MM.1S (cell line): Measurements from ENCODE around the gene OR8B2.
A peak's percentile ranks its signal among the peaks of the same experiment; 100 is the strongest.
"Not testable (repeated sequence)": the region's sequence is repeated elsewhere in the genome, so short reads cannot be mapped to it uniquely, and the experiment has no call there.

ENCODE experiments used
- DNase-seq: peaks from one replicate; pipeline ENCODE4 v3.0.0-alpha.2; 2015
- H2AFZ ChIP-seq: fragments of 300-600 bp; sonication (generic); 2 replicates; pipeline ENCODE4 v1.6.0; 2016; ENCODE audit warnings: antibody characterized with exemption, low read length
- H3F3A ChIP-seq: fragments of 300-600 bp; sonication (generic); 2 replicates; pipeline ENCODE4 v1.6.1; 2016; ENCODE audit warnings: mild to moderate bottlenecking, antibody characterized with exemption, low read length, moderate library complexity, mixed read lengths; ENCODE audit not compliant: insufficient read depth
- H3K27ac ChIP-seq: fragments of 300-600 bp; sonication (generic); 2 replicates; pipeline ENCODE4 v1.5.1; 2016; ENCODE audit warnings: mild to moderate bottlenecking, low read length
- H3K27me3 ChIP-seq: fragments of 300-600 bp; sonication (generic); replicated peaks from 2 replicates; pipeline ENCODE4 v1.6.0; 2016; ENCODE audit warnings: low read length; ENCODE audit not compliant: insufficient read depth
- H3K36me3 ChIP-seq: fragments of 300-600 bp; sonication (generic); replicated peaks from 2 replicates; pipeline ENCODE4 v1.6.1; 2016; ENCODE audit warnings: mild to moderate bottlenecking, low read length, mixed read lengths; ENCODE audit not compliant: insufficient read depth
- H3K4me1 ChIP-seq: fragments of 300-600 bp; sonication (generic); 2 replicates; pipeline ENCODE4 v1.6.1; 2016; ENCODE audit warnings: low read length, mixed read lengths
- H3K4me2 ChIP-seq: fragments of 300-600 bp; sonication (generic); 2 replicates; pipeline ENCODE4 v1.6.0; 2016; ENCODE audit warnings: low read depth, low read length
- H3K4me3 ChIP-seq: fragments of 300-600 bp; sonication (generic); 2 replicates; pipeline ENCODE4 v1.5.1; 2016; ENCODE audit warnings: low read length, mixed read lengths
- H3K79me2 ChIP-seq: fragments of 300-600 bp; sonication (generic); 2 replicates; pipeline ENCODE4 v1.6.1; 2016; ENCODE audit warnings: mixed run types, low read length, mixed read lengths
- H3K9ac ChIP-seq: fragments of 300-600 bp; sonication (generic); 2 replicates; pipeline ENCODE4 v1.6.1; 2016; ENCODE audit warnings: low read length, mixed read lengths
- H3K9me2 ChIP-seq: fragments of 300-600 bp; sonication (generic); replicated peaks from 2 replicates; pipeline ENCODE4 v1.6.1; 2016; ENCODE audit warnings: mild to moderate bottlenecking, low read length, mixed read lengths; ENCODE audit not compliant: insufficient read depth
- H3K9me3 ChIP-seq: fragments of 300-600 bp; sonication (generic); replicated peaks from 2 replicates; pipeline ENCODE4 v1.6.1; 2016; ENCODE audit warnings: mild to moderate bottlenecking, low read length, mixed read lengths; ENCODE audit not compliant: insufficient read depth
- H4K20me1 ChIP-seq: fragments of 300-600 bp; sonication (generic); 2 replicates; pipeline ENCODE4 v1.6.1; 2016; ENCODE audit warnings: mild to moderate bottlenecking, low read length, moderate library complexity, mixed read lengths; ENCODE audit not compliant: insufficient read depth
- CTCF ChIP-seq: fragments of 300-600 bp; sonication (generic); IDR thresholded peaks from 2 replicates; pipeline ENCODE4 v1.5.1; 2016; ENCODE audit warnings: antibody characterized with exemption, low read length, mixed read lengths
- EZH2 ChIP-seq: fragments of 300-600 bp; sonication (generic); optimal IDR thresholded peaks from 2 replicates; pipeline ENCODE3; 2017; ENCODE audit warnings: low read depth, mild to moderate bottlenecking, antibody characterized with exemption, low read length, mixed read lengths
- EZH2phosphoT487 ChIP-seq: fragments of 300-600 bp; sonication (generic); IDR thresholded peaks from 2 replicates; pipeline ENCODE4 v1.6.1; 2018; ENCODE audit warnings: antibody characterized with exemption, low read length

OR8B2 gene

GRCh38 chr11:124405581-124405980, 21.3 kb upstream of the OR8B2 start:
- Histone ChIP-seq H3K27me3 (no peaks in the 10 kb centered on the region), H3K9ac (no peak overlapping the region), H3K27ac (no peak overlapping the region), H2AFZ (no peak overlapping the region), H3K4me3 (no peak overlapping the region), H4K20me1 (no peaks in the 10 kb centered on the region), H3K4me2 (no peak overlapping the region), H3K9me3 (no peaks in the 10 kb centered on the region), H3K36me3 (no peaks in the 10 kb centered on the region), H3K79me2 (no peaks in the 10 kb centered on the region), H3K4me1 (no peaks in the 10 kb centered on the region), H3F3A (no peaks in the 10 kb centered on the region), H3K9me2 (no peaks in the 10 kb centered on the region)
- TF ChIP-seq EZH2 (no peak), EZH2phosphoT487 (no peak), CTCF (no peak)
- DNase-seq = no peak

- not testable (repeated sequence) for H3K9ac ChIP-seq, H3K27me3 ChIP-seq, H3F3A ChIP-seq, H2AFZ ChIP-seq, H4K20me1 ChIP-seq, H3K36me3 ChIP-seq, H3K4me3 ChIP-seq, H3K9me3 ChIP-seq, H3K4me1 ChIP-seq, H3K4me2 ChIP-seq, DNase-seq, H3K9me2 ChIP-seq, H3K27ac ChIP-seq, H3K79me2 ChIP-seq
Observed at GRCh38 chr11:124403186-124403585, 18.9 kb upstream of the OR8B2 start.

GRCh38 chr11:124402326-124402922, 18.1 kb upstream of the OR8B2 start:
- Histone ChIP-seq H3K4me3 (no peak overlapping the region), H3K27me3 (no peaks in the 10 kb centered on the region), H3K4me1 (no peaks in the 10 kb centered on the region), H3K79me2 (no peaks in the 10 kb centered on the region), H2AFZ (no peak overlapping the region), H3K9me3 (no peaks in the 10 kb centered on the region), H3F3A (no peaks in the 10 kb centered on the region), H3K4me2 (no peak overlapping the region), H3K36me3 (no peaks in the 10 kb centered on the region), H3K9ac (no peak overlapping the region), H3K27ac (no peak overlapping the region), H3K9me2 (no peaks in the 10 kb centered on the region), H4K20me1 (no peaks in the 10 kb centered on the region)
- DNase-seq = peak; percentile 64
- peak; percentile 78 for TF ChIP-seq CTCF
- TF ChIP-seq EZH2phosphoT487 = no peak

- Histone ChIP-seq H3K79me2 (no peaks in the 10 kb centered on the region), H3K4me1 (no peaks in the 10 kb centered on the region), H3K27me3 (no peaks in the 10 kb centered on the region), H3K9ac (no peak within 1 kb of the TSS), H3K9me3 (no peaks in the 10 kb centered on the region), H3K9me2 (no peaks in the 10 kb centered on the region), H3K27ac (no peak within 1 kb of the TSS), H3F3A (no peaks in the 10 kb centered on the region), H4K20me1 (no peaks in the 10 kb centered on the region), H3K4me2 (no peak within 1 kb of the TSS), H3K36me3 (no peaks in the 10 kb centered on the region), H2AFZ (no peak within 1 kb of the TSS), H3K4me3 (no peak within 1 kb of the TSS)
- DNase-seq = no peak
- TF ChIP-seq EZH2phosphoT487 = no peak
Observed at GRCh38 chr11:124398924-124399323, 14.6 kb upstream of the OR8B2 start, which contains the start of gene OR8B3. Gene OR8B3, minus strand, starts transcription at chr11:124399024. Its CDS starts 1,673 bp downstream, at chr11:124397351.

GRCh38 chr11:124396847-124397246, 12.5 kb upstream of the OR8B2 start:
- not testable (repeated sequence) for H3K36me3 ChIP-seq, H3F3A ChIP-seq, H2AFZ ChIP-seq, H4K20me1 ChIP-seq, DNase-seq, H3K4me3 ChIP-seq, H3K9me3 ChIP-seq, H3K9me2 ChIP-seq, H3K79me2 ChIP-seq, H3K9ac ChIP-seq, H3K27me3 ChIP-seq, H3K4me2 ChIP-seq, H3K4me1 ChIP-seq, H3K27ac ChIP-seq
